Measurements from ENCODE around the gene ZNF273.
"Not testable (repeated sequence)": the region's sequence is repeated elsewhere in the genome, so short reads cannot be mapped to it uniquely, and the experiment has no call there.

GRCh38 chr7:64891363-64892081 is 11.6 kb upstream of the ZNF273 start:
- not testable (repeated sequence) for TF ChIP-seq CTCF, EP300 (IDR thresholded peaks at IDR 0.05)
